GM12878 (cell line): ENCODE data around the gene MLEC. TPM values are rescaled to one million over a fixed set of nuclear protein-coding genes. Genes with fewer than 3 reads are reported as not detected.

Experiments used
- BCL11A ChIP-seq: IDR thresholded peaks from 2 replicates; pipeline ENCODE4 v1.6.1; 2011; ENCODE audit warnings: low read depth, low read length
- BHLHE40 ChIP-seq, 2 experiments: fragments of 450-650 bp in 1 of 2; IDR thresholded peaks; 2 replicates each; pipeline ENCODE4 v1.6.1; 2011 to 2017; ENCODE audit warnings: low read depth in 2 of 2, borderline replicate concordance in 1 of 2, improper control_type of control experiment in 1 of 2, low read length in 1 of 2, mild to moderate bottlenecking in 1 of 2
- CHD4 ChIP-seq: fragments of 200-600 bp; sonication (generic); IDR thresholded peaks from 2 replicates; pipeline ENCODE4 v1.6.1; 2016; ENCODE audit warnings: mild to moderate bottlenecking
- CREB1 ChIP-seq: IDR thresholded peaks from 2 replicates; pipeline ENCODE4 v1.6.1; 2012; ENCODE audit warnings: low read depth, mild to moderate bottlenecking, inconsistent platforms
- E4F1 ChIP-seq: fragments of 450-650 bp; IDR thresholded peaks from 2 replicates; pipeline ENCODE4 v1.6.1; 2018; ENCODE audit warnings: borderline replicate concordance, mild to moderate bottlenecking; ENCODE audit not compliant: partially characterized antibody
- KDM1A ChIP-seq: fragments of 200-600 bp; sonication (generic); IDR thresholded peaks from 2 replicates; pipeline ENCODE4 v1.6.1; 2016; ENCODE audit warnings: borderline replicate concordance
- KLF5 ChIP-seq: fragments of 450-650 bp; IDR thresholded peaks from 2 replicates; pipeline ENCODE4 v1.6.1; 2014; ENCODE audit warnings: mild to moderate bottlenecking; ENCODE audit not compliant: partially characterized antibody
- NFYA ChIP-seq: IDR thresholded peaks from 2 replicates; pipeline ENCODE4 v1.6.1; 2011; ENCODE audit warnings: low read depth, mild to moderate bottlenecking, low read length, improper control_type of control experiment, borderline replicate concordance
- NR2F1 ChIP-seq: fragments of 450-650 bp; conservative IDR thresholded peaks from 2 replicates; pipeline ENCODE4 v1.6.1; 2017; ENCODE audit warnings: mild to moderate bottlenecking
- PAX5 ChIP-seq: IDR thresholded peaks from 2 replicates; pipeline ENCODE4 v1.6.1; 2011; ENCODE audit warnings: low read depth, low read length, borderline replicate concordance
- PBX3 ChIP-seq: IDR thresholded peaks from 2 replicates; pipeline ENCODE4 v1.6.1; 2011; ENCODE audit warnings: mild to moderate bottlenecking, low read depth, low read length, moderate library complexity; ENCODE audit not compliant: insufficient replicate concordance
- POLR2A ChIP-seq: IDR thresholded peaks from 2 replicates; pipeline ENCODE4 v1.6.1; 2011; ENCODE audit warnings: low read depth, mild to moderate bottlenecking, low read length
- POLR2AphosphoS5 ChIP-seq: IDR thresholded peaks from 2 replicates; pipeline ENCODE4 v1.6.1; 2011; ENCODE audit warnings: mild to moderate bottlenecking, low read length, inconsistent platforms
- RAD51 ChIP-seq: fragments of 450-650 bp; IDR thresholded peaks from 2 replicates; pipeline ENCODE4 v1.6.1; 2016; ENCODE audit warnings: moderate library complexity, mild to moderate bottlenecking, inconsistent platforms
- RB1 ChIP-seq: fragments of 450-650 bp; formaldehyde crosslinking; IDR thresholded peaks from 2 replicates; pipeline ENCODE4 v1.6.1; 2017; ENCODE audit warnings: mild to moderate bottlenecking, borderline replicate concordance
- RUNX3 ChIP-seq: IDR thresholded peaks from 2 replicates; pipeline ENCODE4 v1.6.1; 2012; ENCODE audit warnings: low read length, inconsistent platforms
- SUPT20H ChIP-seq: IDR thresholded peaks from 2 replicates; pipeline ENCODE4 v1.6.1; 2011; ENCODE audit warnings: low read depth, mild to moderate bottlenecking, low read length, moderate library complexity, borderline replicate concordance; ENCODE audit not compliant: control insufficient read depth
- SUZ12 ChIP-seq: fragments of 200-600 bp; sonication (generic); IDR thresholded peaks from one replicate; pipeline ENCODE4 v1.6.1; 2018; ENCODE audit warnings: antibody characterized with exemption, mild to moderate bottlenecking; ENCODE audit not compliant: unreplicated experiment
- ZNF592 ChIP-seq: fragments of 450-650 bp; IDR thresholded peaks from 2 replicates; pipeline ENCODE4 v1.6.1; 2017; ENCODE audit warnings: mild to moderate bottlenecking, moderate library complexity
- polyA plus RNA-seq, 11 experiments: library from polyadenylated mRNA; depleted of rRNA in 4 of 11; unstranded in 6 of 11; stranded (reverse) in 5 of 11; fragments of >200 nt; fragmentation: Nextera tagmentation in 4 of 11; fragmentation: Illumina TruSeq in 1 of 11; extraction: Ambion mirVana in 4 of 11; extraction: Trizol in 1 of 11; gene quantifications; 1 replicate in 1 of 11; 2 replicates in 10 of 11; pipeline versions ENCODE4 v1.2.1 to v1.2.3, GENCODE V29; 2011 to 2016; ENCODE audit warnings: inconsistent platforms in 2 of 11, missing spikeins in 2 of 11, low read depth in 1 of 11
- total RNA-seq, 4 experiments: library from RNA; depleted of rRNA in 3 of 4; stranded (reverse); fragments of >200 nt in 3 of 4; fragmentation: Illumina TruSeq in 1 of 4; extraction: Trizol in 1 of 4; gene quantifications; 2 replicates each; pipeline versions ENCODE4 v1.2.1 to v1.2.3, GENCODE V29; 2013 to 2021
- TF ChIP-seq, protein P1 (sequence below): fragments of 150-350 bp; IDR thresholded peaks from 2 replicates; pipeline ENCODE4 v1.6.1; 2014; ENCODE audit warnings: mild to moderate bottlenecking, low read depth, low read length

Gene MLEC
- total and polyA plus RNA-seq, 10 of the 15 experiments (the other 5 are each of a cell fraction or from before 2014, with no cell fraction given) = 26.7 to 172 (median 103) TPM

DNA sequence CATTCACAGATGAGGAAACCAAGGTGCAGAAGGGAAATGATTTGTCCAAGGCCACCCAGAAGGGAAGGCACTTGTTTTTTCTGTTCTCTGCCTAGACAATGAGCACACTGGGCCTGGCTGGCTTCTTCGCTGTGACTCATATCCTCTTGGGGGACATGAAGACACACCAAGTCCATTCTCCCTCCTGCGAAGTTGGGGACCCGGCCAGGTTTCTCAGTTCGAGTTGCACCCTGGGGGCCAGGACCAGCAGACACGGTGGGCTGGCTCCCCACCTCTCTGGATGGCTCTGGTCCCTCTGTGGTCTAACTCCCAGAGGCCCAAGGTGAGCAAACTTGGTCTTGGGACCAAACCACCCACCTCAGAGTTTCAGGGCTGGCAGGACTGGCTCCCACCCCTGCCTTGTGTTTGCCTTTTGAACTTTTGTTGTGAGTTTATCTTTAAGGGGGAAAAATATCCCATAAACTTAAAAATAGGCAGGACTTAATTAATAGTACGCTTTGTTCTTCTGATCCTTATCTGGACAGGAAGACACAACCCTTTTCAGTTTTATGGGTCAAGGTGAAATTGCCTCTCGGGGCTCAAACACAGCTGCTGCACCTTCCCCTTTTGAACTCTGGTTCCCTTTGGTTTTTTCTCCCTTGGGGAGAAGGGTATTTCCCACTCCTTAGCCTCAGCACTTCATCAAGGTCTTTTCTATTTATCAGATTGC, 9.0 kb upstream of the MLEC start (continued):
- no peak; the same call in 1 of the 2 replicates for TF ChIP-seq ZNF592
- TF ChIP-seq KDM1A = no peak
- TF ChIP-seq POLR2AphosphoS5 = no peak
- no peak for TF ChIP-seq RAD51
- peak; percentile 94 for TF ChIP-seq NR2F1
- TF ChIP-seq PBX3 = no peak
- TF ChIP-seq CREB1 = no peak
- peak; percentile 45 for TF ChIP-seq RUNX3
- no peak for TF ChIP-seq RB1
- TF ChIP-seq, protein P1, sequence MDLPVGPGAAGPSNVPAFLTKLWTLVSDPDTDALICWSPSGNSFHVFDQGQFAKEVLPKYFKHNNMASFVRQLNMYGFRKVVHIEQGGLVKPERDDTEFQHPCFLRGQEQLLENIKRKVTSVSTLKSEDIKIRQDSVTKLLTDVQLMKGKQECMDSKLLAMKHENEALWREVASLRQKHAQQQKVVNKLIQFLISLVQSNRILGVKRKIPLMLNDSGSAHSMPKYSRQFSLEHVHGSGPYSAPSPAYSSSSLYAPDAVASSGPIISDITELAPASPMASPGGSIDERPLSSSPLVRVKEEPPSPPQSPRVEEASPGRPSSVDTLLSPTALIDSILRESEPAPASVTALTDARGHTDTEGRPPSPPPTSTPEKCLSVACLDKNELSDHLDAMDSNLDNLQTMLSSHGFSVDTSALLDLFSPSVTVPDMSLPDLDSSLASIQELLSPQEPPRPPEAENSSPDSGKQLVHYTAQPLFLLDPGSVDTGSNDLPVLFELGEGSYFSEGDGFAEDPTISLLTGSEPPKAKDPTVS = no peak
- peak; percentile 38; the same call in 1 of the 2 replicates for TF ChIP-seq POLR2A
- TF ChIP-seq BCL11A = no peak
- TF ChIP-seq E4F1 = no peak
- TF ChIP-seq PAX5 = peak; percentile 73; the same call in 1 of the 2 replicates
- no peak for TF ChIP-seq SUZ12
- peak in 1 of 2 experiments; percentile 30; a peak in 1 of 4 replicates for TF ChIP-seq BHLHE40 (IDR thresholded peaks at IDR 0.05; ENCODE audit: borderline replicate concordance in 1 of 2, low read depth in 2 of 2, low read length in 1 of 2)
- no peak; the same call in 1 of the 2 replicates for TF ChIP-seq CHD4
- no peak for TF ChIP-seq SUPT20H
- no peak for TF ChIP-seq KLF5
- no peak for TF ChIP-seq NFYA
